Measurements from ENCODE around the gene PACRG. TPM values are rescaled to one million over a fixed set of nuclear protein-coding genes. Genes with fewer than 3 reads are reported as not detected.

The PACRG gene
- total and polyA plus RNA-seq, 2 experiments from 2014 or later = not detected

GRCh38 chr6:163137398-163137881, 409.7 kb downstream of the PACRG start:
- no peak overlapping the region for H2AFZ ChIP-seq
- H3K9ac ChIP-seq = no peak overlapping the region
- H3K79me2 ChIP-seq (ENCODE audit: insufficient read depth) = no peaks in the 10 kb centered on the region
- H3K27me3 ChIP-seq (replicated peaks; ENCODE audit: insufficient read depth) = no peaks in the 10 kb centered on the region
- no peaks in the 10 kb centered on the region for H3K9me3 ChIP-seq (ENCODE audit: low read depth)
- H3K9me2 ChIP-seq (ENCODE audit: insufficient read depth) = no peaks in the 10 kb centered on the region
- H3K36me3 ChIP-seq (ENCODE audit: low read depth) = no peaks in the 10 kb centered on the region
- H3F3A ChIP-seq (ENCODE audit: insufficient read depth) = no peaks in the 10 kb centered on the region
- H3K4me2 ChIP-seq (ENCODE audit: unreplicated experiment) = no peak overlapping the region
- H3K27ac ChIP-seq = no peak overlapping the region
- no peak overlapping the region for H3K4me3 ChIP-seq
- no peak for DNase-seq
- in situ Hi-C loops (cut with MboI) = no loop called here
- no peak for TF ChIP-seq EZH2phosphoT487 (IDR thresholded peaks at IDR 0.05; ENCODE audit: insufficient read depth, low read depth)
- no peak for TF ChIP-seq EZH2 (IDR thresholded peaks at IDR 0.05; ENCODE audit: insufficient read depth, poor library complexity, severe bottlenecking)
- 77 to 84% methylated on average over 20 to 21 of the region's 21 CpGs for WGBS, 2 experiments (ENCODE audit: low coverage in 1 of 2, low lambda C conversion rate in 2 of 2, missing lambda C conversion rate in 2 of 2)
- no peaks in the 10 kb centered on the region for H4K20me1 ChIP-seq (ENCODE audit: insufficient read depth)
- H3K4me1 ChIP-seq (ENCODE audit: insufficient read depth) = no peaks in the 10 kb centered on the region

- Histone ChIP-seq H3K9ac (no peak overlapping the region), H3K9me3 (ENCODE audit: low read depth) (no peaks in the 10 kb centered on the region), H3K27me3 (replicated peaks; ENCODE audit: insufficient read depth) (no peaks in the 10 kb centered on the region), H3K79me2 (ENCODE audit: insufficient read depth) (no peaks in the 10 kb centered on the region), H3K4me3 (no peak overlapping the region), H3K36me3 (ENCODE audit: low read depth) (no peaks in the 10 kb centered on the region), H3K4me2 (ENCODE audit: unreplicated experiment) (no peak overlapping the region), H3F3A (ENCODE audit: insufficient read depth) (no peaks in the 10 kb centered on the region), H2AFZ (no peak overlapping the region), H4K20me1 (ENCODE audit: insufficient read depth) (no peaks in the 10 kb centered on the region), H3K4me1 (ENCODE audit: insufficient read depth) (no peaks in the 10 kb centered on the region), H3K9me2 (ENCODE audit: insufficient read depth) (no peaks in the 10 kb centered on the region), H3K27ac (no peak overlapping the region)
- peak; percentile 15 for DNase-seq
- WGBS, 2 experiments (ENCODE audit: low coverage in 1 of 2, low lambda C conversion rate in 2 of 2, missing lambda C conversion rate in 2 of 2) = 15 to 21% methylated on average over 4 of the region's 4 CpGs
- TF ChIP-seq EZH2phosphoT487 (IDR thresholded peaks at IDR 0.05; ENCODE audit: insufficient read depth, low read depth) (no peak), EZH2 (IDR thresholded peaks at IDR 0.05; ENCODE audit: insufficient read depth, poor library complexity, severe bottlenecking) (no peak)
- in situ Hi-C loops (cut with MboI) = no loop called here
Measured at GRCh38 chr6:163146036-163146435, 418.3 kb downstream of the PACRG start.

DNA sequence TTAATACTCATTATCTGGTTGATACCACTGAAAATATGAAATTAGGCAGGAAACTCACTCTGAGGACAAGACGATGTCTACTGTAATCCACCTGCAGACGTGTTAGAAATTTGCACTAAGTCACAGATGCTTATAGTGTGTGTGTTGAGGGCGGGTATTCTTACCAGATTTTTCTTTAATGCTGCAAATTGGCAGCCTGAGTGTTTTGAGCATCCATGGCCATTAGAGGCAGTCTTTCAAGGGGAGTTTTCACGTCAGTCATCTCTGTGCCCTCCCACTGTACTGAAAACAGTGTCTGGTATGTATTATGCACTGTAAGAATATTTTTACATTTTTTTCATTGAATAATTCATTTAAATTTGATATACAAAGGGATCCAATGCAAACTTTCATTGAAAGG, 420.2 kb downstream of the PACRG start:
- H3K9ac ChIP-seq = no peak overlapping the region
- 32 to 33% methylated on average over 4 of the region's 4 CpGs for WGBS, 2 experiments (ENCODE audit: low coverage in 1 of 2, low lambda C conversion rate in 2 of 2, missing lambda C conversion rate in 2 of 2)

DNA sequence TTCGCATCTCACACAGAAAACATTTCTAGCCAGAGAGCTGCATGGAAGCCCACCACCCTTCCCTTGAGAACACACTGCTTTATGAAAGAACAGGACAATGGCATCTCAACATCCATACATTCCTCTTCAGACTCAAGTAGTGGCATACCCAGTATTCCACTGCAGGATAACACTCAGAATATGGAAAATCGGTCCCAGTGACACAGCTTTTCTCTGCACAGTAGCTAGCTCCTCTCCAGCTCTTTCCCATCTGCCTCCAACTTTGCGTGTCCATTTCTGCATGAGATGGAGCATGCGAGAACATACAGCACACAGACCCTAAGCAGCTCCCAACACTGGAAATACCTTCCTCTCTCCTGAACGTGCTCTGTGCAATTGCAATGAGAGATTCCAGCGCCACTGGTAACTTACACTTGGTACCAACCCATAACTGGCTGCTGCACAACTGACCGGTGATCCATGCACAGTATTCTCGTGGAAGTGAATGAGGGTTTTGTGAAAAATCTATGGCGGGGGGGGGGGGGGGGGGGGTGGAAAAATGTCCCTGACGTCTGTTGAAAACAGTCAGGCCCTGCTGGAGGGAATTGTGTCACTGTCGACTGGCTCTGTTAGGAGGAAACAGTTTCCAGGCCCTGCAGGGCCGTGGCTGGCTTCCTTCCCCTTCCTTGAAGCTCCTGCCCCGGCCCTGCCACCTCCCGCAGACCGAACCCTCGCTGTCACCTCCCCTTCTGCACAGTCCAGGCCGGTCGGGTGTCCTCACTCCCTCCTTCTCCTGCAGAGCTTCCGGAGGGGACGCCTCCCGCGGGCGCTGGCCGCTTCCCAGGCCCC, 420.9 kb downstream of the PACRG start:
- Histone ChIP-seq H4K20me1 (ENCODE audit: insufficient read depth) (no peaks in the 10 kb centered on the region; the same call in 1 of the 2 replicates), H3K9me2 (ENCODE audit: insufficient read depth) (no peaks in the 10 kb centered on the region), H3K4me1 (ENCODE audit: insufficient read depth) (no peaks in the 10 kb centered on the region), H3K4me2 (ENCODE audit: unreplicated experiment) (no peak overlapping the region), H3K9me3 (ENCODE audit: low read depth) (no peaks in the 10 kb centered on the region), H3K27ac (no peak overlapping the region), H3K79me2 (ENCODE audit: insufficient read depth) (no peaks in the 10 kb centered on the region), H3K4me3 (no peak overlapping the region), H3K27me3 (replicated peaks; ENCODE audit: insufficient read depth) (no peaks in the 10 kb centered on the region), H3F3A (ENCODE audit: insufficient read depth) (no peaks in the 10 kb centered on the region), H3K36me3 (ENCODE audit: low read depth) (no peaks in the 10 kb centered on the region), H2AFZ (no peak overlapping the region), H3K9ac (no peak overlapping the region)
- DNase-seq = no peak
- TF ChIP-seq EZH2 (IDR thresholded peaks at IDR 0.05; ENCODE audit: insufficient read depth, poor library complexity, severe bottlenecking) (no peak), EZH2phosphoT487 (IDR thresholded peaks at IDR 0.05; ENCODE audit: insufficient read depth, low read depth) (no peak)
- 68 to 77% methylated on average over 16 to 24 of the region's 24 CpGs for WGBS, 2 experiments (ENCODE audit: low coverage in 1 of 2, low lambda C conversion rate in 2 of 2, missing lambda C conversion rate in 2 of 2)
- in situ Hi-C loops (cut with MboI) = no loop called here

More for the DNA sequence above, 420.2 kb downstream of the PACRG start:
- Histone ChIP-seq H3K9me3 (ENCODE audit: low read depth) (no peaks in the 10 kb centered on the region), H3K4me3 (no peak overlapping the region), H4K20me1 (ENCODE audit: insufficient read depth) (no peaks in the 10 kb centered on the region; the same call in 1 of the 2 replicates), H2AFZ (no peak overlapping the region), H3F3A (ENCODE audit: insufficient read depth) (no peaks in the 10 kb centered on the region), H3K36me3 (ENCODE audit: low read depth) (no peaks in the 10 kb centered on the region), H3K27me3 (replicated peaks; ENCODE audit: insufficient read depth) (no peaks in the 10 kb centered on the region), H3K9me2 (ENCODE audit: insufficient read depth) (no peaks in the 10 kb centered on the region), H3K4me1 (ENCODE audit: insufficient read depth) (no peaks in the 10 kb centered on the region), H3K27ac (no peak overlapping the region), H3K4me2 (ENCODE audit: unreplicated experiment) (no peak overlapping the region), H3K79me2 (ENCODE audit: insufficient read depth) (no peaks in the 10 kb centered on the region)
- TF ChIP-seq EZH2phosphoT487 (IDR thresholded peaks at IDR 0.05; ENCODE audit: insufficient read depth, low read depth) = no peak
- TF ChIP-seq EZH2 (IDR thresholded peaks at IDR 0.05; ENCODE audit: insufficient read depth, poor library complexity, severe bottlenecking) = no peak
- DNase-seq = no peak
- in situ Hi-C loops (cut with MboI) = no loop called here
